ENCODE measurements around the gene PTH2.
"Not testable (repeated sequence)": the region's sequence is repeated elsewhere in the genome, so short reads cannot be mapped to it uniquely, and the experiment has no call there.

Gene PTH2

DNA sequence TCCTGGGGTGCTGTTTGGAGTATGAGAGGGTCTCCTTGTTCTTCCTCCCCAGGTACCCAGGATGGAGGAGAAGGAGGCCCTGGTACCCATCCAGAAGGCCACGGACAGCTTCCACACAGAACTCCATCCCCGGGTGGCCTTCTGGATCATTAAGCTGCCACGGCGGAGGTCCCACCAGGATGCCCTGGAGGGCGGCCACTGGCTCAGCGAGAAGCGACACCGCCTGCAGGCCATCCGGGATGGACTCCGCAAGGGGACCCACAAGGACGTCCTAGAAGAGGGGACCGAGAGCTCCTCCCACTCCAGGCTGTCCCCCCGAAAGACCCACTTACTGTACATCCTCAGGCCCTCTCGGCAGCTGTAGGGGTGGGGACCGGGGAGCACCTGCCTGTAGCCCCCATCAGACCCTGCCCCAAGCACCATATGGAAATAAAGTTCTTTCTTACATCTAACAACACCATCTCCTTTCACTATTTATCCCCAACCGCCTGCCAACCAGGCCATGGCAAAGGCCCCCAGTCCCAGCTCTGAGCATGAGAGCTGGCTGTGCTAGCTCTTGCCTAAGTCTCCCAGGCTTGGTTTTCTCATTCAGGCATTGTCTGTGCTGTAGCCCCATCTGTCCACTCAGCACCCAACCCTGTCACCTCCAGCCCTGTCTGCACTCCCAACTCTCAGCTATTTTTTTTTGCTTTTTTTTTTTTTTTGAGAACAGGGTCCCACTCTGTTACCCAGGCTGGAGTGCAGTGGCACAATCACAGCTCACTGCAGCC lies 48.4 kb downstream of the PTH2 start:
- FAIRE-seq: no peak

DNA sequence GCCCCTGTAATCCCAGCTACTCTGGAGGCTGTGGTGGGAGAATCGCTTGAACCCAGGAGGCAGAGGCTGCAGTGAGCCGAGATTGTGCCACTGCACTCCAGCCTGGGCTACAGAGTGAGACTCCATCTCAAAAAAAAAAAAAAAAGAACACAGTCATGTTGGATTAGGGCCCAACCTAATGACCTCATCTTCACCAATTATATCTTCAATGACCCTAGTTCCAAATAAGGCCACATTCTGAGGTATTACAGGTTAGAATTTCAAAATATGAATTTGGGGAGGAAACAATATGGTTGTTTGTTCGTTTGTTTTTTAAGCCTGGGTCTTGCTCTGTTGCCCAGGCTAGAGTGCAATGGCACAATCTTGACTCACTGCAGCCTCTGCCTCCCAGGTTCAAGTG lies 50.1 kb downstream of the PTH2 start:
- not testable (repeated sequence) for FAIRE-seq
